HG03439 (cell line): ENCODE results near the gene P2RY14.
A peak's percentile ranks its signal among the peaks of the same experiment; 100 is the strongest.
"Not testable (repeated sequence)": the region's sequence is repeated elsewhere in the genome, so short reads cannot be mapped to it uniquely, and the experiment has no call there.

Source experiments
- ATAC-seq: cut with Tn5 transposase; IDR thresholded peaks from one replicate; pipeline ENCODE4 v1.9.1; 2021; ENCODE audit warnings: mild to moderate bottlenecking, moderate library complexity; ENCODE audit not compliant: unreplicated experiment

P2RY14 gene

DNA sequence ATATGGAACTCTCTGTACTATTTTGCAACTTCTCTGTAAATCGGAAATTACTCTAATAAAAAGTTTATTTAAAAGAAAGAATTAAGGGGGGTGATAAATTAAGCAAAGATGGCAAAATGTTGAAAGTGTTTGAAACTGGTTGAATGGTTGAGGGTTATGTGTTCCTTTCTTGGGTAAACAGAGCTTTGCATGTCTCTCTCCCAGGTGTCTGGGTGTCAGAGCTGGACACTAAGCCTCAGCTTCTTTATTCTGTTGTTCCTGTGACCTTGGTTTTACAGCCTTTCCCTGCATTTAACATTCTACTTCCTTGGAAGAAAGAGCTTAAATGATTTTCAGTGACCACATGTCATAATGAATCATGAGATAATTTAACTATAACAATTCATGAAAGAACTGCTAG, 82.5 kb downstream of the P2RY14 start:
- ATAC-seq: no peak

GRCh38 chr3:151192545-151192944, 85.8 kb downstream of the P2RY14 start:
- no peak for ATAC-seq

DNA sequence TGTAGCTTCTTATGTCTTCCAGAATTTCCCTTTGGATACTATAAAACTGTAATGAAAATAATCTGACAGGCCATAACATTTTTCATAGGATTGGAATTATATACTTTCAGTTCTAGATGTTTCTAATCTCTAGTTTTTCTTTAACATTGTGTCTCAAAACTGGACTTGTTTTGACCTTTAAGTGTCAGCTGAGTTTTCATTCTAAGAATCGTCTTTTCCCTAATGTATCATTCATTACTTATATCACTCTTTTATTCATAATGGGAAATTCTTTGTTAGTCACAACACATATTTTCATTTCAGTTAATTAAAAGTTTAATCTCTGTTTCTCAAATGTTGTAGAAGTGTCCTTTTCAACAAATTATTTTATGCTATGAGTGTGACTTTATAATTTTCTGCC, 87.2 kb downstream of the P2RY14 start:
- no peak for ATAC-seq

DNA sequence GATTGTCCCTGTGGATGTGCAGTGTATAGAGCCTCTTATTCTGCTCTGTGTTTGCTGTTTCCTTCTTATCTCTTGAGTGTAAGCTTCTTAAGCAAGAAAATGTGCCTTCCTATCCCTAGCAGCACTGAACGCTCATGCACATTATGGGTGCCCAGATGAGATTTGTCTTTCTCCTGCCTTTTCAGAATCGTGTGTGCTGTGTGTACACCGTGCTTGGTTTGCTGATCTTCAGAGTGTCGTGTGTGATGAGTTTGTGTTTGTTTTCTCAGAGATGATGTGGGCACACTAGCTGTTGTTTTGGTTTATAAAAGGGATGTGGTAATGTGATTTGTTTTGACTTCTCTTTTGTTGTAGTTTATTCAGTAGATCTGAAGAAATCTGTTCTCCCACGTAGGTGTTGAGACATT, 95.1 kb downstream of the P2RY14 start:
- ATAC-seq: no peak

GRCh38 chr3:151182349-151183079, 95.8 kb downstream of the P2RY14 start:
- ATAC-seq: no peak

GRCh38 chr3:151178208-151178845, 100.0 kb downstream of the P2RY14 start:
- no peak for ATAC-seq

- no peak for ATAC-seq
These were observed 102.4 kb downstream of the P2RY14 start for GRCh38 chr3:151175952-151176351.

DNA sequence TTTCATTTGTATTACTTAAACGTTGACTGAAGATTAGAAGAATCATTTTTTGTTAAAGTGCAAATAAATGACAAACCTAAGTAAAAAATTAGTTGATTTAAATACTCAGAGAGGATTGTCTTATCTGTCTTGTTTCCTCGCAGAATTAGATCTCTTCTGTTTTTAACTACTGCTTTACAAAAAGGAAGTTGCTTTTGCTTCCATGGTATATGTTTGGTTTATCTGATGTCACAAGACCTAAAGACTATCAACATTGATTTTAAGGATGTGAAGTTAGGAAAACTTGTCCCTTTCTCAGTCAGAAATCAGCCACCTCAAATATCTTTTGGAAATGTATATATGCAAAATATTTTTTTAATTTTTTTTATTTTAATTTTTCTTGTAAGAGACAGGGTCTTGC, 104.0 kb downstream of the P2RY14 start:
- ATAC-seq: no peak

DNA sequence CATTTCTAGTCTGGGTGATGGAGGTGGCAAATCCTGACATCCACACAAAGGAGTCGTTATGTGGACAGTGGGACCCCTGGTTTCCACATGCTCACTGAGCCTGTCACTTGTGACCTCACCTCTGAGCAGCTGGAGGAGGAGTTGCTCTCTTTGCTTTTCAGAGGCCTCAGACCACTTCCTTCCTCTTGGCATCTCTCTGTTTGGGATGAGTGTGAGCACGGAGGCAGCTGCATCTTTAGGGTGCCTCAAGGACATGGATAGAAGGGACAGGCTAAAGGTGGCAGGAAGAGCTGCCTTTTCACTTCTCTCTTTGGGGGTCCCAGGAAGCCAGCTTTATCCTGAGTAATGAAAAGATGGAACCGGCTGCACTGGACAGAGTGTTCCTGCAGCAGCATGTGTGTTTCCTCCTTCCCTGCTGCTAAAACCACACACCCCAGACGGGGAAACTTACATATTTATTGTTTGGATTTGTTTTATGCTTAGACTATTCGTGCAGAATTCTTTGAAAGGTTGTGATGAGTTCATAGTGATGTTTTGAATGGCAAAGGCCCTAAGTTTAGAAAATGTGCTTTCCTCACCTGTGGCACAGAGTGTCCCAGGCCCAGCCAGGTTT, 107.1 kb downstream of the P2RY14 start:
- ATAC-seq: no peak

GRCh38 chr3:151169948-151170679, 108.2 kb downstream of the P2RY14 start:
- ATAC-seq: not testable (repeated sequence)

DNA sequence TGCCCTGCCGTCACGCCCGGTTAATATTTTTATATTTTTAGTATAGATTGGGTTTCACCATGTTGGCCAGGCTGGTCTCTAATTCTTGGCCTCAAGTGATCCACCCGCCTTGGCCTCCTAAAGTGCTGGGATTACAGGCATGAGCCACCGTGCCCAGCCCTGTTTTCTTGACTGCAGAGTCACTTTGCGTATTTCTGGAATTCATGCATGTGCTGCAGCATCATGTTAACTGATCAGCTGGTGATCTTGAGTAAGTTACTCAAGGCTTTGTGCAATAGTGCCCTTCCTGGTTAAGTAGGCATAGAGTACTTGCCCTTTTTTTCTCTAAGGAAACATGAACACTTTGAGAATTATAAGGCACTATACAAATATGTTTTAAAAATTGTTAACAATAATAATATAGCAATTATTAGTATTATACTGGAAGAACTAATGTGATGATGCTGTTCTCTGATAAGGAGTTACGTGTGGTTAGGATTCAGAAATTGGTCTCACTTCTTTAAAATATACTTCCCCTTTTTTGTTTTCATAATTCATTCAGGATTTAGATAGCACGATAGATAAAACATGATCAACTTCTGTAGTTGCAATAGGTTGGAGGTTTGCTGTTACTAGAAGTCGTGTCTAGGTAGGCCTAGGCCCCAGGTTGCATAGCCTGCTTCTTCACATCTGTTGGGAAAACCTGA, 108.9 kb downstream of the P2RY14 start:
- ATAC-seq: no peak

GRCh38 chr3:151168269-151169094, 109.9 kb downstream of the P2RY14 start:
- ATAC-seq: peak; percentile 70

DNA sequence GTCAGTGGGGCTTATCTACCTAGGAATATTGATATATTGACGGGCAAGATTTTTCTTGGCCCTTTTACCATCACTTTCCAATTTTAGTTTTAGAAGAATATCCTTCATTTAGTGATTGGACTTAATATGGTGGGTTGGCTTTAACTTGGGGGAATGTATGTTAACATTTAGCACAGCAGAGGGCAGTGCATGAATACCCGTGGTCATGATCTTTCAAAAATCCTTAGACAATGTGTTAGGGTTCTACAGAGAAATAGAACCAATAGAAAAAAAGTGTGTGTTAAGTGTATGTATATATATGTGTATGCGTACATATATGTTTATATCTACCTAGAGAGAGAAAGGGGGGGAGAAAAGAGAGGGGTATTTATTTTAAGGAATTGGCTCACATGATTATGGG, 112.2 kb downstream of the P2RY14 start:
- no peak for ATAC-seq

- no peak for ATAC-seq
These were observed 113.1 kb downstream of the P2RY14 start for GRCh38 chr3:151165226-151165625.
